ENCODE measurements around the gene IPO5. TPM values are rescaled to one million over a fixed set of nuclear protein-coding genes. Genes with fewer than 3 reads are reported as not detected.

Gene IPO5
- total RNA-seq, 1 donor from 2014 or later = 154 TPM

GRCh38 chr13:97938706-97939475 is 14.6 kb upstream of the IPO5 start:
- H3K9me3 Mint-ChIP-seq (ENCODE audit: unreplicated experiment) = no peaks in the 10 kb centered on the region
- DNase-seq (ENCODE audit: low spot score) = no peak
- H3K4me3 Mint-ChIP-seq (ENCODE audit: unreplicated experiment) = no peak overlapping the region
- H3K27ac Mint-ChIP-seq (ENCODE audit: unreplicated experiment) = no peak overlapping the region
- H3K4me1 Mint-ChIP-seq (ENCODE audit: unreplicated experiment) = no peaks in the 10 kb centered on the region
- H3K27me3 Mint-ChIP-seq (ENCODE audit: unreplicated experiment) = peaks cover 2% of the 10 kb centered on the region
- TF ChIP-seq, protein P1, sequence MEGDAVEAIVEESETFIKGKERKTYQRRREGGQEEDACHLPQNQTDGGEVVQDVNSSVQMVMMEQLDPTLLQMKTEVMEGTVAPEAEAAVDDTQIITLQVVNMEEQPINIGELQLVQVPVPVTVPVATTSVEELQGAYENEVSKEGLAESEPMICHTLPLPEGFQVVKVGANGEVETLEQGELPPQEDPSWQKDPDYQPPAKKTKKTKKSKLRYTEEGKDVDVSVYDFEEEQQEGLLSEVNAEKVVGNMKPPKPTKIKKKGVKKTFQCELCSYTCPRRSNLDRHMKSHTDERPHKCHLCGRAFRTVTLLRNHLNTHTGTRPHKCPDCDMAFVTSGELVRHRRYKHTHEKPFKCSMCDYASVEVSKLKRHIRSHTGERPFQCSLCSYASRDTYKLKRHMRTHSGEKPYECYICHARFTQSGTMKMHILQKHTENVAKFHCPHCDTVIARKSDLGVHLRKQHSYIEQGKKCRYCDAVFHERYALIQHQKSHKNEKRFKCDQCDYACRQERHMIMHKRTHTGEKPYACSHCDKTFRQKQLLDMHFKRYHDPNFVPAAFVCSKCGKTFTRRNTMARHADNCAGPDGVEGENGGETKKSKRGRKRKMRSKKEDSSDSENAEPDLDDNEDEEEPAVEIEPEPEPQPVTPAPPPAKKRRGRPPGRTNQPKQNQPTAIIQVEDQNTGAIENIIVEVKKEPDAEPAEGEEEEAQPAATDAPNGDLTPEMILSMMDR (IDR thresholded peaks at IDR 0.05; ENCODE audit: unreplicated experiment) = no peak
- H3K36me3 Mint-ChIP-seq (ENCODE audit: low read depth, unreplicated experiment) = no peaks in the 10 kb centered on the region

DNA sequence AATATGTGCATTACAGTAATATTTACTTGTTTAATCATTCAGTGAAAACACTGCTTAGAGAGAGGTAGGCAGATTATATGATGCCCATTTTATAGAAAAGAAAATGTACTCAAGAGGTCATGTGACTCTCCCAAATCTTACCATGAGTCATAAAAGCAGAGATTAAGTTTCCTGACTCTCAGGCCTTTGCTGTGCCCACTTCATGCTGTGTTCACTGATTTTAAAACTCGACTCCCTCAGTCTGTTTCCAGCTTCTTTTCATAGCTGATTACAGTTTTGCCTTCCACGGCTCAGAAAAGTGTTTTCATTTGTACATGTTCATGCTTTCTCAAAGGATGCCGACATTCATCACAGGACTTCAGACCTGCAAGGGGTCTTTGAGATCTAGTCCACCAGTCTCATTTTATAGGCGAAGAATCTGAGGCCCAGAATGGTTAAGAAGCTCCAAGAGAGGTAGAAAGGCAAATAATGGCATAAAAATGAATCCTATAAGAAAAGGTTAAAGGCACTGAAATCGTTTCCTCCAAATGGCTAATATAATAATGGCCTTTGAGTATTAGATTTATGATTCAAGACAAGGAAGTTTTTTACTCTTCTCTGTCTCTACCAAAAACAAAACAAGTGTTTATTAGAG is 9.0 kb upstream of the IPO5 start:
- no peak overlapping the region for H3K4me3 Mint-ChIP-seq (ENCODE audit: unreplicated experiment)
- no peak for DNase-seq (ENCODE audit: low spot score)
- H3K27ac Mint-ChIP-seq (ENCODE audit: unreplicated experiment) = no peak overlapping the region

GRCh38 chr13:97945342-97945741 is 8.1 kb upstream of the IPO5 start:
- H3K4me1 Mint-ChIP-seq (ENCODE audit: unreplicated experiment) = no peaks in the 10 kb centered on the region
- no peak for DNase-seq (ENCODE audit: low spot score)
- no peaks in the 10 kb centered on the region for H3K27me3 Mint-ChIP-seq (ENCODE audit: unreplicated experiment)
- peaks cover 3% of the 10 kb centered on the region for H3K36me3 Mint-ChIP-seq (ENCODE audit: low read depth, unreplicated experiment)
- TF ChIP-seq, protein P1 (IDR thresholded peaks at IDR 0.05; ENCODE audit: unreplicated experiment) = no peak
- H3K9me3 Mint-ChIP-seq (ENCODE audit: unreplicated experiment) = peaks cover 3% of the 10 kb centered on the region
- H3K27ac Mint-ChIP-seq (ENCODE audit: unreplicated experiment) = no peak overlapping the region
- H3K4me3 Mint-ChIP-seq (ENCODE audit: unreplicated experiment) = no peak overlapping the region

More for the DNA sequence above, 9.0 kb upstream of the IPO5 start:
- H3K27me3 Mint-ChIP-seq (ENCODE audit: unreplicated experiment) = no peaks in the 10 kb centered on the region
- no peaks in the 10 kb centered on the region for H3K36me3 Mint-ChIP-seq (ENCODE audit: low read depth, unreplicated experiment)
- peaks cover 3% of the 10 kb centered on the region for H3K9me3 Mint-ChIP-seq (ENCODE audit: unreplicated experiment)
- H3K4me1 Mint-ChIP-seq (ENCODE audit: unreplicated experiment) = no peaks in the 10 kb centered on the region
- TF ChIP-seq, protein P1 (IDR thresholded peaks at IDR 0.05; ENCODE audit: unreplicated experiment) = no peak

DNA sequence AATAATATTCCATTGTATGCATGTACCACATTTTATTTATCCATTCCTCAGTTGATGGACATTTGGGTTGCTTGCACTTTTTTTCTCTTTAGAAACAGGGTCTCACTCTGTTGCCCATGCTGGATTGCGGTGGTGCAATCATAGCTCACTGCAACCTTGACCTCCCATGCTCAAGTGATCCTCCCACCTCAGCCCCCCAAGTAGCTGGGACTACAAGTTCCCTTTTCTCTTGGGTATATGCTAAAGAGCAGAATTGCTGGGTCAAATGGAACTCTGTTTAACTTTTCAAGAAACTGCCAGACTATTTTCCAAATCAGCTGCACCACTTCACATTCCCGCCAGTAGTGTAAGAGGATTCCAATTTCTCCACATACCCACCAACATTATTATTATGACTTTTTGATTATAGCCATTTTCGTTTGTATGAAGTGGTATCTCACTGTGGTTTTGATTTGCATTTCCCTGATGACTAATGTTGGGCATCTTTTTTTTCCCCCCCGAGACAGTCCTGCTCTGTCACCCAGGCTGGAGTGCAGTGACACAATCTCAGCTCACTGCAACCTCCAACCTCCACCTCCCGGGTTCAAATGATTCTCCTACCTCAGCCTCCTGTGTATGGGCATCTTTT is 7.6 kb upstream of the IPO5 start:
- Mint-ChIP-seq H3K36me3 (ENCODE audit: low read depth, unreplicated experiment) (peaks cover 4% of the 10 kb centered on the region), H3K27me3 (ENCODE audit: unreplicated experiment) (no peaks in the 10 kb centered on the region), H3K9me3 (ENCODE audit: unreplicated experiment) (peaks cover 3% of the 10 kb centered on the region), H3K27ac (ENCODE audit: unreplicated experiment) (no peak overlapping the region), H3K4me1 (ENCODE audit: unreplicated experiment) (no peaks in the 10 kb centered on the region), H3K4me3 (ENCODE audit: unreplicated experiment) (no peak overlapping the region)
- TF ChIP-seq, protein P1 (IDR thresholded peaks at IDR 0.05; ENCODE audit: unreplicated experiment) = no peak
- DNase-seq (ENCODE audit: low spot score) = no peak

All from endothelial cell (in vitro differentiated cells).